Body of pancreas (tissue), 4 donors: ENCODE measurements around the gene TNFRSF4. TPM values are rescaled to one million over a fixed set of nuclear protein-coding genes. Genes with fewer than 3 reads are reported as not detected.

Experiments used
- ATAC-seq: fragments of 150-250 bp; one replicate; pipeline ENCODE4 v1.9.1; 2016
- DNase-seq, 4 donors: peaks; one replicate each; pipeline ENCODE4 v3.0.0-alpha.2; 2019
- H3K27ac ChIP-seq, 4 donors: fragments of 200-600 bp; sonication (generic); 1 replicate in 3 of 4; 2 replicates in 1 of 4; pipeline versions ENCODE4 v1.5.1 to v1.6.1; 2016 to 2019; ENCODE audit warnings: mild to moderate bottlenecking in 1 of 4, mixed read lengths in 1 of 4, moderate library complexity in 1 of 4
- H3K27me3 ChIP-seq, 2 donors: fragments of 200-600 bp; sonication (generic); one replicate each; pipeline ENCODE4 v1.6.0; 2016; ENCODE audit warnings: mild to moderate bottlenecking in 1 of 2
- H3K36me3 ChIP-seq, 2 donors: fragments of 200-600 bp; sonication (generic); replicated peaks in 1 of 2; 2 replicates each; pipeline ENCODE4 v1.5.1; 2016; ENCODE audit warnings: low read depth in 2 of 2; ENCODE audit not compliant: insufficient read depth in 1 of 2
- H3K4me1 ChIP-seq: fragments of 200-600 bp; sonication (generic); one replicate; pipeline ENCODE4 v1.6.0; 2016
- H3K4me3 ChIP-seq, 2 donors: fragments of 200-600 bp; sonication (generic); 1 replicate in 1 of 2; 2 replicates in 1 of 2; pipeline ENCODE4 v1.5.1; 2016 to 2019
- H3K9me3 ChIP-seq, 3 donors: fragments of 200-600 bp; sonication (generic); 1 replicate in 2 of 3; 2 replicates in 1 of 3; pipeline ENCODE4 v1.5.1; 2016
- POLR2A ChIP-seq, 3 donors: fragments of 450-650 bp; IDR thresholded peaks; one replicate each; pipeline ENCODE4 v1.6.1; 2016; ENCODE audit warnings: antibody characterized with exemption in 3 of 3, mild to moderate bottlenecking in 2 of 3
- WGBS, 2 donors: methylation state at CpG; one replicate each; pipeline ENCODE4 v1.1.5; 2017; 5-methylcytosine and 5-hydroxymethylcytosine counted together
- intact Hi-C: fragments of 100-400 bp; cut with DNase I; formaldehyde crosslinking; loops from one replicate; pipeline ENCODE4 v1.15.1; 2023
- total RNA-seq, 2 donors: library from RNA; depleted of rRNA; stranded (reverse); fragments of >200 nt; gene quantifications; one replicate each; pipeline ENCODE4 v1.1.0, GENCODE V29; 2016
- TF ChIP-seq, protein P1 (sequence below), 7 experiments: fragments of 450-650 bp in 4 of 7; fragments of 200-600 bp in 3 of 7; sonication (generic) in 3 of 7; IDR thresholded peaks; one replicate each; pipeline ENCODE4 v1.5.1; 2016 to 2019; ENCODE audit warnings: antibody characterized with exemption in 7 of 7

Gene TNFRSF4
- total RNA-seq, 2 donors from 2014 or later, result 0.99 to 2.6 TPM

- DNase-seq (no peak), ATAC-seq (no peak)
- intact Hi-C loops, result loop anchor here (5.0 kb wide), 1 partner anchor 112 kb away; the partner anchor contains the start of gene C1orf159
- Histone ChIP-seq H3K4me1 (peaks cover 28% of the 10 kb centered on the region), H3K4me3 (no peak overlapping the region), H3K9me3 (no peaks in the 10 kb centered on the region), H3K27me3 (no peaks in the 10 kb centered on the region), H3K36me3 (peaks cover 6 to 7% of the 10 kb centered on the region in 2 donors), H3K27ac (no peak overlapping the region)
- no peak for TF ChIP-seq POLR2A (IDR thresholded peaks at IDR 0.05)
- TF ChIP-seq, protein P1, sequence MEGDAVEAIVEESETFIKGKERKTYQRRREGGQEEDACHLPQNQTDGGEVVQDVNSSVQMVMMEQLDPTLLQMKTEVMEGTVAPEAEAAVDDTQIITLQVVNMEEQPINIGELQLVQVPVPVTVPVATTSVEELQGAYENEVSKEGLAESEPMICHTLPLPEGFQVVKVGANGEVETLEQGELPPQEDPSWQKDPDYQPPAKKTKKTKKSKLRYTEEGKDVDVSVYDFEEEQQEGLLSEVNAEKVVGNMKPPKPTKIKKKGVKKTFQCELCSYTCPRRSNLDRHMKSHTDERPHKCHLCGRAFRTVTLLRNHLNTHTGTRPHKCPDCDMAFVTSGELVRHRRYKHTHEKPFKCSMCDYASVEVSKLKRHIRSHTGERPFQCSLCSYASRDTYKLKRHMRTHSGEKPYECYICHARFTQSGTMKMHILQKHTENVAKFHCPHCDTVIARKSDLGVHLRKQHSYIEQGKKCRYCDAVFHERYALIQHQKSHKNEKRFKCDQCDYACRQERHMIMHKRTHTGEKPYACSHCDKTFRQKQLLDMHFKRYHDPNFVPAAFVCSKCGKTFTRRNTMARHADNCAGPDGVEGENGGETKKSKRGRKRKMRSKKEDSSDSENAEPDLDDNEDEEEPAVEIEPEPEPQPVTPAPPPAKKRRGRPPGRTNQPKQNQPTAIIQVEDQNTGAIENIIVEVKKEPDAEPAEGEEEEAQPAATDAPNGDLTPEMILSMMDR (IDR thresholded peaks at IDR 0.05), result no peak
- 76 to 78% methylated on average over 15 to 19 of the region's 19 CpGs for WGBS, 2 donors
Observed at GRCh38 chr1:1229770-1230169, 15.8 kb upstream of the TNFRSF4 start.

DNA sequence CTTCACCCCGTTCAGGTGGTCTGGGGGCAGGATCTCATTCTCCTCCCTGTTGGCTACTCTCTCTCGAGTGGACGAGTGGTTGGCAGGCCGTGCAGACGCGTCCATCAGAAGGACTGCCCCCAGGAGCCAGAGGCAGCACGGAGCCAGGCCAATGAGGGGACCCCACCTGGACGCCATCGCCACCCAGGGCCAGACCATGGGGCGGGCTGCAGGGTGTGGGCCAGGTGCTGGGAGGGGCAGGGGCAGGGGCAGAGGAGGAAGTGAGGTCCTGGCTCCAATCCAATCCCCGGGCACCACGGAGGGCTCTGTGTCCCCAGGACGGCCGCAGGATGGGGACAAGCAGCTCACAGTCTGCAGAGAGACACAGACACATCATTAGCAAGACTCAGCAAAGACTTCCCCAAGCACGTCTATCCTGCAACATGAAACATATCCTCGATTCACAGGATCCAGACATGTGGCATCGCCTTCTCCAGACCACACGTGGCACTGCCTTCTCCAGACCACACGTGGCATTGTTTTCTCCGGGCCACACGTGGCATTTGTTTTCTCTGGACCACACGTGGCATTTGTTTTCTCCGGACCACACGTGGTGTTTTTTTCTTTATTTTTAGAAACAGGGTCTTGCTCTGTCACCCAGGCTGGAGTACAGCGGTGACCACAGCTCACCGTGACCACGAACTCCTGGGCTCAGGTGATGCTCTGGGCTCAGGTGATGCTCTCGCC lies 14.8 kb upstream of the TNFRSF4 start:
- intact Hi-C loops, result loop anchor here (5.0 kb wide), 1 partner anchor 111 kb away; the partner anchor contains the start of gene C1orf159
- 88 to 90% methylated on average over 15 to 26 of the region's 28 CpGs for WGBS, 2 donors
- Histone ChIP-seq H3K4me1 (peaks cover 28% of the 10 kb centered on the region), H3K27me3 (no peaks in the 10 kb centered on the region), H3K27ac (no peak overlapping the region), H3K4me3 (no peak overlapping the region), H3K36me3 (peaks cover 6 to 7% of the 10 kb centered on the region in 2 donors), H3K9me3 (no peaks in the 10 kb centered on the region)
- no peak for ATAC-seq
- no peak for DNase-seq
- TF ChIP-seq, protein P1 (IDR thresholded peaks at IDR 0.05), result no peak
- no peak for TF ChIP-seq POLR2A (IDR thresholded peaks at IDR 0.05)

- ATAC-seq, result no peak
- Histone ChIP-seq H3K9me3 (no peaks in the 10 kb centered on the region), H3K27ac (no peak overlapping the region), H3K27me3 (no peaks in the 10 kb centered on the region), H3K4me3 (no peak overlapping the region), H3K4me1 (peaks cover 25% of the 10 kb centered on the region), H3K36me3 (peaks cover 9 to 10% of the 10 kb centered on the region in 2 donors)
- TF ChIP-seq, protein P1 (IDR thresholded peaks at IDR 0.05), result no peak
- no peak for TF ChIP-seq POLR2A (IDR thresholded peaks at IDR 0.05)
- intact Hi-C loops, result loop anchor here (5.0 kb wide), 1 partner anchor 111 kb away; the partner anchor contains the start of gene C1orf159
- no peak for DNase-seq
- WGBS, 2 donors, result 95 to 100% methylated on average over 10 to 27 of the region's 30 CpGs
Observed at GRCh38 chr1:1228187-1228586, 14.2 kb upstream of the TNFRSF4 start.

- TF ChIP-seq POLR2A (IDR thresholded peaks at IDR 0.05), result no peak
- DNase-seq, result no peak
Observed at GRCh38 chr1:1227386-1227785, 13.4 kb upstream of the TNFRSF4 start.

DNA sequence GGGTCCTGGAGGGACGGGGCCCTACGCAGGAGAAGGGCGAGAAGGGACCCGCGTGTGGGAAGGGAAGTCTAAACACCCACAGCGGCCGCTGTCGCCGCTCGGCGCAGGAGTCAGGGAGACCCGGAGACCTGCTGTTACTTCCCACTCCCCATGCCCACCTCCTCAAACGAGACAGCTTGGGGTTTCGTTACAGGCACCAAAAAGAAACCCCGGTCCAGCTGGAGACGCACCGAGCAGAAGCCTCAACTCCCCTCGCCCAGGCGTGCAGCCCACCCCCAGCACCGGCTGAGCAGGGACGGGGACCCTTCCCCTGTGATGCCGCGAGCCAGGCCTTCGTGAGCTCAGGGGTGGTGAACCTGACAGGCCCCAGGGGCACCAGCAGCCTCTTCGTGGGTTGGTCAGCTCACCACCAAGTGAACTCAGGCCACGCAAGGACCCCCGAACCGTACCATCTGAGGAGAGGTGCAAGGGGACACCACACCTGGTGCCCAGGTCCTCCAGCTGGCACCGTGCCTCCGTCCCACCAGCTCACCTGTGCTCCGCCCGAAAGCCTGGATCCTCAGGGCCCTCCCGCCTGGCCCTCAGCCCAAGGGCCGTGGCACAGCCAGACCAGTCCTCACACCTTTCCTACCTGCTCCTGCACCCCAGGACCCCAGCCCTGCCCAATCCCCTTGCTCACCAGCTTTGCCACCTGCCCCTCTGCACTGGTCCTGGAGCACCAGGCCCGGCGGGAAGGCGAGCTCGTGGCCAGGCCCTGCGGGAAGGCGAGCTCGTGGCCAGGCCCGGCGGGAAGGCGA lies 12.8 kb upstream of the TNFRSF4 start:
- Histone ChIP-seq H3K27ac (no peak overlapping the region), H3K4me3 (no peak overlapping the region), H3K9me3 (no peaks in the 10 kb centered on the region), H3K27me3 (no peaks in the 10 kb centered on the region), H3K36me3 (peaks cover 20 to 23% of the 10 kb centered on the region in 2 donors), H3K4me1 (peaks cover 17% of the 10 kb centered on the region)
- intact Hi-C loops, result loop anchor here (5.0 kb wide), 1 partner anchor 109 kb away; the partner anchor contains the start of gene C1orf159
- ATAC-seq (no peak), DNase-seq (no peak)
- TF ChIP-seq POLR2A (IDR thresholded peaks at IDR 0.05), result no peak
- WGBS, 2 donors, result 90 to 92% methylated on average over 22 to 40 of the region's 44 CpGs

More at GRCh38 chr1:1227386-1227785, 13.4 kb upstream of the TNFRSF4 start:
- no peaks in the 10 kb centered on the region for H3K9me3 ChIP-seq
- no peak overlapping the region for H3K4me3 ChIP-seq
- no peak overlapping the region for H3K27ac ChIP-seq
- no peaks in the 10 kb centered on the region for H3K27me3 ChIP-seq
- WGBS, 2 donors, result 97% methylated on average over 24 of the region's 25 CpGs; no CpG with 5 or more reads in 1 of the 2 donors
- peaks cover 17% of the 10 kb centered on the region for H3K4me1 ChIP-seq
- peaks cover 17 to 18% of the 10 kb centered on the region in 2 donors for H3K36me3 ChIP-seq
- intact Hi-C loops, result loop anchor here (5.0 kb wide), 1 partner anchor 110 kb away; the partner anchor contains the start of gene C1orf159
- ATAC-seq, result no peak
